ENCODE results near the gene DDX4.

GRCh38 chr5:55855509-55855908, 117.6 kb downstream of the DDX4 start:
- no peak for TF ChIP-seq CTCF (conservative IDR thresholded peaks at IDR 0.05; ENCODE audit: low read length)
- TF ChIP-seq EZH2phosphoT487 (IDR thresholded peaks at IDR 0.05; ENCODE audit: borderline replicate concordance, low read depth, low read length) = no peak

Measured in OCI-LY7 (cell line).